Activated CD8-positive, alpha-beta memory T cell treated with anti-CD3 and anti-CD28 coated beads for 48 hours (primary cell): ENCODE results near the gene BRCA1.
"Not testable (repeated sequence)": the region's sequence is repeated elsewhere in the genome, so short reads cannot be mapped to it uniquely, and the experiment has no call there.

ENCODE experiments used
- DNase-seq, 3 experiments: peaks; one replicate each; pipeline ENCODE4 v3.0.0-alpha.2; 2020; ENCODE audit warnings: low read depth in 2 of 3, low spot score in 2 of 3

BRCA1 gene

DNA sequence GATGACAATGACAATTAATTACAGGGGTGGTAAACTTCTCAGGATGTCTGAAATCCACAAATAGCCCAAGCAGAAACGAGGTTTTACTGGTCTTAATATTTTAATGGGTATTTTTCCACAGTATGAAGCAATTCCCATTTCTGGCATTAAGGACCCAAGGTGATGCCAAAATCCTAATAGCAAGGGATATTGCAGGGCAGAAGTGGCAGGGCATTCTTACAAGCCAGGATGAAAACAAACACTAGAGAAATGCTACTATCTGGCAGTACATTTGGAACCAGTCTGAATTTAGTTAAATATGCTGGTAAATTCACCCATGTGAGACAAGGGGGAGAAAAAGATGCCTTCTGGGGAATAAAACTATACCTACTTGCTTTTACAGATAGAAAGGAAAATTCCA is 54.9 kb downstream of the BRCA1 start:
- no peak for DNase-seq

DNA sequence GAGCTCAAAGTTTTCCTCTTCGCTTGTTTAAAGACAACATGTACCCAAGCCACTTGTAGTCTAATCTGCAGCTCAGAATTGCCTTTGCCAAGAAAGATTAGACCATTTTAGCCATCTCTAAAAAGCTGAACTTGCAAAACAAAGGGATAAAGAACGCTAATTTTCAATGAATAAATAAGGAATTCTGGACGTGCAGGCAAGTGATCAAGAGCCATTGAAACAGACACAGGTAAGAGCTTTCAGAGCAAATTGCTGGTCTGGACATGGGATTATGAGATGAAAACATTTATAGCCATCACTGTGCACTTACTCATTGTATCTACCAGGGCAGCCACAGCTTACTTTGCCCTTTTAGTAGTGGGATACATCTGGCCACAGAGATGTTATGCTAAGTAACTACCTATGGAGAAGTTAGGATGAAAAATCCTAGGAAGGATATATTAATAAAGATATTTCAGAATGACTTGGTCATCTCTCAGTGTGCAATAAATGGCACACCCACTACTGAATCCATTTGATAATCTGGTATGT is 55.7 kb downstream of the BRCA1 start:
- DNase-seq: no peak

DNA sequence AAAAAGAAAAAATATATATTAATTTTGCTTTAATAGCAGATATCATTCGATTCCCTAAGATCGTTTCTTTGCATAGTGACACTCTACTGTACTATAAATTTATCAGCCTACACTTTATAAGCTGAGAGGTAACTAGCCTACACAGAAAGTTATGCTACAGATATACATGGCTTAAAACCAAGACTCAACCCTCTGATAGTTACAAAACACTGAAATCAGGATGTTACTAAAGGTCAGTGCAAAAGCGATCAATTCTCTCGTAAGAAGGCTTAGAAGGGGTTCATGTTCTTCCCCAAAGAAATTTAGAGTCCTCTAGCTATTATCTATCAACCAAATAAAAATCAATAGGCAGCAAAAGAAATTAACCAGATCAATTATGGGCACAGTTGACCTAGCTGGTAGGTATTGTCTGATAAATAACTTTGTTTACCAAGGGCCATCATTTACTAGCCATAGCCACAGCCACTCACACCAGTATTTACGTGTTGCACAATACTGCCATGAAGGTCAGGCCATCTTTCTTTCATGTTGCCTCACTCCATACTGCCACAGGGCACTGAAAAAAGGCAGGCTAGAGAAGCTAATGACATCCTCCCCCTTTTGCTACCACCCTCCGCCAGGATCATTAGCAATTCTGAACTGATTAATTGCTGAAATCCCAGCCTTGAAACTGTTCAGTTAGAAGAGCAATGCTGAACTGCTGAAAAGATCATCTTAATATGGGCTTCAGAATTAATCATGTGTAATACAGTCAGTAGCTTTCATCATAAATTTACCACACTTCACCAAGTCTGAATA is 56.4 kb downstream of the BRCA1 start:
- DNase-seq: no peak

DNA sequence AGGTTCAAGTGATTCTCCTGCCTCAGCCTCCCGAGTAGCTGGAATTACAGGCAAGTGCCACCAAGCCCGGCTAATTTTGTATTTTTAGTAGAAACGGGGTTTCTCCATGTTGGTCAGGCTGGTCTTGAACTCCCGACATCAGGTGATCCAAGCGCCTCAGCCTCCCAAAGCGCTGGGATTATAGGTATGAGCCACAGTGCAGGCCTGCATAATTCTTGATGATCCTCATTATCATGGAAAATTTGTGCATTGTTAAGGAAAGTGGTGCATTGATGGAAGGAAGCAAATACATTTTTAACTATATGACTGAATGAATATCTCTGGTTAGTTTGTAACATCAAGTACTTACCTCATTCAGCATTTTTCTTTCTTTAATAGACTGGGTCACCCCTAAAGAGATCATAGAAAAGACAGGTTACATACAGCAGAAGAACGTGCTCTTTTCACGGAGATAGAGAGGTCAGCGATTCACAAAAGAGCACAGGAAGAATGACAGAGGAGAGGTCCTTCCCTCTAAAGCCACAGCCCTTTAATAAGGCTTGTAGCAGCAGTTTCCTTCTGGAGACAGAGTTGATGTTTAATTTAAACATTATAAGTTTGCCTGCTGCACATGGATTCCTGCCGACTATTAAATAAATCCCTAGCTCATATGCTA is 62.1 kb downstream of the BRCA1 start:
- no peak for DNase-seq

DNA sequence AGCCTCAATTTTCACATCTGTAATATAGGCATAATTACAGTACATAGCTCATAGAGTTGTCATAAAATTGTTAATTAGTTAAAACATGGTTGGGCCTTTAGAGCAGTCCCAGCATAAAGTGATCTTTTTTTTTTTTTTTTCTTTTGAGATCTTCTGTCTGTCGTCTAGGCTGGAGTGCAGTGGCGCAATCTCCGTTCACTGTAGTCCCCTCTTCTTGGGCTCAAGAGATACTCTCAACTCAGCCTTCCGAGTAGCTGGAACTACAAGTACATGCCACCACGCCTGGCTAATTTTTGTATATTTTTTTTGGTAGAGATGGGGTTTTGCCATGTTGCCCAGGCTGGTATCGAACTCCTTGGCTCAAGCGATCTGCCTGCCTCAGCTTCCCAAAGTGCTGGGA is 69.1 kb downstream of the BRCA1 start:
- DNase-seq: no peak

DNA sequence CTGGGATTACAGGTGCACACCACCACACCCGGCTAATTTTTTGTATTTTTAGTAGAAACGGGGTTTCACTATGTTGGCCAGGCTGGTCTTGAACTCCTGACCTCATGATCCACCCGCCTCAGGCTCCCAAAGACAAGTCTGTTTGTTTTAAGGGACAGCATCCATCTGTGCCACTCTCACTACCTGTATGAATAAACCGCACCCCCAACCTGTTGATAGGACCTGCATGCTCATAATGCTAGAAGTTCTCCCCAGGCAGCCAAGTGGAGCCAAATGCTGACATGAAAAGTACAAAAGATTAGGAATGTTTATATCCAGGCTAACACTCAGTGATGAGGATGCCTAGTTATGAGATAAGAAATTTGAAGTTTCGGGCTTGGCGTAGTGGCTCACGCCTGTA is 72.2 kb downstream of the BRCA1 start:
- DNase-seq: not testable (repeated sequence)

DNA sequence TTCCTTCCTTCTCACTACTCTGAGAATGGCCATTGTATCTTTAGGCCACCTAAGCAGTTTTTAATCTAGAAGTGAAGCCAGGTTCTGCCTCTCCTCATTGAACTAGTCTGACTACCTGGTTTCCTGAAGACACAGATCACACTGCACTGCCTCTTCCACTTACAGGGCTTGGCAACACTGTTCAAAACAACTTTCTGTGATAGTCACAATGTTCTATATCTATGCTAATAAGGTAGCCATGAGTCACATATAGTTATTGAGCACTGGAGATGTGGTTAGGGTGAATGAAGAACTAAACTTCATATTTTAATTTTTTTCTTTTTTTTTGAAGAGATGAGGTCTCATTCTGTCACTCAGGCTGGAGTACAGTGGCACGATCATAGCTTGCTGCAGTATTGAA is 73.2 kb downstream of the BRCA1 start:
- DNase-seq: no peak

DNA sequence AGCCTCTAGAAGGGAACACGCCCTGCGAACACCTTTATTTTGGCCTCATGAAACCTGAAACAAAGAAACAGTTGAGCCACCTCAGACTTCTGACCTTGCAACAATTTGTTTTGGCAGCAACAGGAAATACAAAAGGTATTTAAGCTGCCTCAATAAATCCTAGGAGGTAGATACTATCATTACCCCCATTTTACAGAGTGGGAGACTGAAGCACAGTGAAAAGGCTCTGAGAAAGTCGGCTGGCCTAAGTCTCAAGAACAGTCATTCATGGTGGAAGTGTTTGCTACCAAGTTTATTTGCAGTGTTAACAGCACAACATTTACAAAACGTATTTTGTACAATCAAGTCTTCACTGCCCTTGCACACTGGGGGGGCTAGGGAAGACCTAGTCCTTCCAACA is 81.1 kb downstream of the BRCA1 start:
- no peak for DNase-seq

DNA sequence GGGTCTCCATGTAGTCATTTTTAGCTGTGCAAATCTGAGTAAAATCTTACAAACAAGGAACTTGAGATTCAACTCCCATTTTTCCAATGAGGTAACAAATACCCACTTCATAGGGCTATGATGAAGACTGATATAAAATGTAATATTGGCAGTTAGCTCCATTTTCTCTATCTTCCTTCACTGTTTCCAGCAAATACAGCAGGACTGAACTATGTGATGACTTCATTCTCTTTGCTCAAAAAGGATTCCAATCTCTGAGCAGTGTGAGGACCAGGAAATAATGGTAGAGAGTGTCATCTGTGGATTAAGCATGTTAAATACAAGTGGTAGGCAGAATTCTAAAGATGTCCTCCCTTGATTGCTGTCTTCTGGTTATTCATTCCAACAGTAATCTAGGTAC is 81.9 kb downstream of the BRCA1 start:
- no peak for DNase-seq

DNA sequence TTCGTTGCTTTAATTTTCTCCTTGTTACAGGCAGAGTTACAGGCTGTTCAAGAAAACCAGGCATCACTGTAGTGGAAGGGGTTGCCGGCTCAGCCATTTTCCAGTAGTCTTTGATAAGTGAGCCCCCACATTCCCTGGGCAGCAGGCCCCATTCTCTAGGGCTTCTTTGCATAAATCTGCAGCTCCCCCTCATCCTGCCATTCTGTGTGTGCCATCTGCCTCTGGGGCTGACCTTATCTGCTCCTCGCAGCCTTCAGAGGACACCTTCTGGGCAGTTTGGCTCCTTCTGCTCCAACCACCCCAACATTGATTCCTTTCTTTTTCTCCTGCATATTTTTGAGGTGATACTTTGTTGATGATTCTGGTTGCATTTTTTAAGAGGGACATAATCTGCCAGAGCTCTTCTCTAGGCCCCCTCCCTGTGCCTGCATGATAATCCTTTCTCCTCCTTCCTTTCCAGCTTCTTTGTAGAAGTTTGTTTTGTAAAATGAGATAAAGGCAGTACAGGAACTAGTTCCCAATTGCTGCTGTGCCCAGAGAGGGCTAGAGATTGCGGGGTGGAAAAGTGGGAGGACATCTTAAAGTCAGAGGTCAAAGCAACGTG is 83.0 kb downstream of the BRCA1 start:
- DNase-seq: no peak

DNA sequence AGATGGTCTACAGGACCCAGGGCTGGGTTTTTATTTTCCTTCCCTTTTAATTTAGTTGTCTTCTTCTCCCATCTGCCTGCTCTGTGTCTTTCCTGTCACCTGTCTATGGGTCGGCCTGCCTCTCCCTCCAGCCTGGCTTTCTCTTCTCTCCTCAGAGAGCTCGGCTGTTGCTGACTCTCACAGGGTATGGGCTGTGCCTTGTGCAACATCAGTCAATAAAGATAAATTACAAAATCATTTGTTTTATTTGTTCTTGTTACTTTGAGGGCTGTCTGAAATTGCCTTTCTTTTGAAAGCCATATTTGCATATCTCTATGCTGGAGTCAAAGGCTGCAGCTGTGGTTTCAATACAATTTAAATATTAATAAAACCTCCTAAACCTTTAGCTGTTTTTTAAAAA is 84.5 kb downstream of the BRCA1 start:
- no peak for DNase-seq

DNA sequence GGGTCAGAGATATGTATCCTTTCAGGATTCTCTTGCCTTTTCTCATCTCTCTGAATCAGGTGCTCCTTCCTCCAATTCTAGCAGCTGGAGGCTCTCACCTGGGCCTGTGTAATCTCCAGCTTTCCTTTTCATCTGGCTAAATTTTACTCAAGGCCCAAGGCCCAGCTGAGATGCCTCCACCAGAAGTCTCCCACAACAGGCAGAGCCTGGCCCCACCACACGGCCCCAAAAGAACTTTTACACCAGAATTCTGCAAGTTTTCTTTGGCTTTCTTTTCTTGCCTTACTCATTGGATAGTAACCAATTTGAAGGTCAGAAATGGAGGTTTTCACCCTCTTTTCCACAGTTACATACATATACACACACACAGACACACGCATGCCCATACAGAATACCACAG is 85.5 kb downstream of the BRCA1 start:
- DNase-seq: no peak

DNA sequence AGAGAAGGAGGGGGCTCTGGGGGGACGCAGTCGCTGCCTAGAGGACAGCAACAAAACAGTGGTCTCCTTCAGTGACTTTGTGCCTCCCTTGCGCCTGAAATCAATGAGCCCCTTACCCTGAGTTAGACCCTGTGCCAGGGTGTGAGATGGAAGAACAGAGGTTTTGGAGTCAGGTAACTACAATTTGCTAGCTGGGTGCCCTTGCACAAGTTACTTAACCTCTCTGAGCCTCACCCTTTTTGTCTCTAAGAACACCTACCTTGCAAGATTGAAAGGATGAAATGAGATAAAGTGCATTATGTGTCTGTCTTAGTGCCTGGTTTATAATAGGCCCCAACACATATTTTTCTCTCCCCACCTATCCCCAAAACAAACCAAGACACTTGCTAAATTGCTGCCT is 90.3 kb downstream of the BRCA1 start:
- no peak for DNase-seq

DNA sequence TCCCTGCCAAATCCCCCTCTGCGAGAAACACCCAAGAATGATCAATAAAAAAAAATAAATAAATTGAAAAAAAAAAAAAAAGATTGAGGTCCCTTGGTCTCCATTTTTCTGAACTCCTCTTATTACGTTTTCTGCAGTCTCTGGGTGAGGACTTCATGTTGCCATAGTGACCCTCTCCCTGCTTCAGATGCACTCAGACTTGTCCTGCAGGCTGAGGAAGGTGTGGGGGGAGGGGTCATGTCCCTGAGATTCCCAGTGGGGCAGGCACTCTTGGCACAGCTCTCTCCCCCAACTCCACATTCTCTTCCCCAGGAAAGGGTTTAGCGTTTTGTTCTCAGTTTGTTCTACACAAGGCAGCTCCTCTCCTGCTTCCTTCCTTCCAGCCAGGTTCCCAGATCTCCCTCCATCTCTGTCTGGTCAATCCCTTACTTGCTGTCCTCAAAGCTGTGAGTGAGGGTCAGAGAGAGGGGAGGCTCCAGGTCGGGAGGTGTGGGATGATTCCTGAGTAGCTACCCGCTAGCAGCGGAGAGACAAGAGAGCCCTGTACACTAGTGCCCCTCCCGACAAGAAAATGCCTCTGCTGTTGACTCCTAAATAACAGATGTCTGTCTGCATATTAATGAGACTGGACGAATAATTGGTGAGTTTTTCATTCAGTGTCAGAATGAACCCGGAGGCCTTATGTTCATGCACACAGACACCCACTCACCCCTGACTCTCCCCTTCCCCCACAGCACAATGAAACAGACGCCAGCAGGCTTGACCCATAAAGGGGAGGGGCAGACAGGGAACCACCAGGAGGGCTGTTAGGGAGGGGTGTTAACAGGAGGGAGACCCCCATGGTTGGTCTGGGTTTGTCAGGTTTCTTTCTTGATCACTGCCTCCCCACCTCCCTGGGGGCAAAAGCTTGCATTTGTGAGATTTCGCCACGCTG is 90.9 kb downstream of the BRCA1 start:
- DNase-seq: no peak

DNA sequence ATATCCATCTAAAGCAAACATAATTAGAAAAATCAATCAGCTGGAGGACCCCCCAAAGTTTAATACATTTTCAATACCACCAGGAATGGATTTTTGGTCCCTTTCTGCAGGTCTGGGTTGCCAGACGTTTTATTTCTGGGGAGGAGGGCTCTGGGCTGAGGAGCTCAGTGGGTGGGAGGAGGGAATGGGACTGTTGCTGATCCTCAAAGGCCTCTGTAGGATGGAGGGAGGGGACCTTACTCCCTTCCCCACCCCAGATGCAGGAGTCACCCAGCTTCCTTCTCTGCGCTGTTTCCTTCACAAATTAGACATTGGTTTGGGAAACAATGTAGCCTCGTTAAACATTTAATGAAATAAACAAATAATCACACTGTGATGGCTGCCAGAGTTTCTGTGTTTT is 93.5 kb downstream of the BRCA1 start:
- no peak for DNase-seq

DNA sequence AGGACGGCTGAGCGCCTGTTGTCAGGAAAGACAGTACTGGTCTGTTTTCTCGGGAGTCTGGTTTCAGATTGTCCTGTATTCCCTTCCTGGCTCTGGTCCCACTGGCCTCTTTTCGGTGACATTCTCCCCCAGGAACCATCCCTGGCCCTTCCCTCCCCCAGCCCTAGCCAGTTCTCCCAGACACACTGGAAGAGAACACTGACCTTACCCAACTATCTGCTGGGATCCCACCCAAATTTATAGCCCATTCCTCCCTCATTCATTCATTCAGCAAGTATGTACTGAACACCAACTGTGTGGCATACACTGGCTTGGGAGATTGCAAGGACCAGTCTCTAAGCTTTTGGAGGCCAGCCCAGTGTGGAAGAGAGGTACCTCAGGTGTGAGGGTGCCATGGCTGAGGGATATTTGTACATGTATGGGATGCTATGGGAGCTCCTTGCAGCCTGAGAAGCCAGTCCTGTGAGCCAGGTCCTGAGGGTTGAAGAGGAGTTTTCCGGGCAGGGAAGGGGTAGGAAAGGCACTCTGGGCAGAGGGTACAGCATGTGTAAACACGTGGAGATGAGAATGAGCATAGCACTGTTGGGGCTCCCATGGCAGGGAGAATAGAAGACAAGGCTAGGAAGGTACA is 94.9 kb downstream of the BRCA1 start:
- DNase-seq: no peak

DNA sequence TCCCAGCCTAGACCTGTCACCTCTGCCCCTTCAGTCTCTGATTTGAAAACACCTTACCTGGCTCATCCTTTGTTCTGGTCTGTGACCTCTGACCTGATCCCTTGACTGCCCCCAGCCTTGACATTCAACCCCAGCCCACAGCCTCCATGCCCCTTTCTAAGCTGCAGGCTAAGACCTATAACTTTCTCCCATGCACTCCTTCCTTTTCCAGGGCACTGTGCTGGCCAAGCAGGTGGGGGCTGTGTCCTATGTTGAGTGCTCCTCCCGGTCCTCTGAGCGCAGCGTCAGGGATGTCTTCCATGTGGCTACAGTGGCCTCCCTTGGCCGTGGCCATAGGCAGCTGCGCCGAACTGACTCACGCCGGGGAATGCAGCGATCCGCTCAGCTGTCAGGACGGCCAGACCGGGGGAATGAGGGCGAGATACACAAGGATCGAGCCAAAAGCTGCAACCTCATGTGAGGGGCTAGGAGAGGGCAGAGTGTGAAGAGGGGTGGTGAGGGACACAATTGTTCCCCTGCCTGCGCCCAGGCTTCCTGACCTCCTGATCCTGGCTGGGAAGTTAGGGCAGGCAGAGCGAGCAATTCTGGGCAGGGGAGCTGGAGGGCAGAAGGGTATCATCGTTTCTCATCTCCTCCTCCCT is 96.8 kb downstream of the BRCA1 start:
- DNase-seq: no peak

DNA sequence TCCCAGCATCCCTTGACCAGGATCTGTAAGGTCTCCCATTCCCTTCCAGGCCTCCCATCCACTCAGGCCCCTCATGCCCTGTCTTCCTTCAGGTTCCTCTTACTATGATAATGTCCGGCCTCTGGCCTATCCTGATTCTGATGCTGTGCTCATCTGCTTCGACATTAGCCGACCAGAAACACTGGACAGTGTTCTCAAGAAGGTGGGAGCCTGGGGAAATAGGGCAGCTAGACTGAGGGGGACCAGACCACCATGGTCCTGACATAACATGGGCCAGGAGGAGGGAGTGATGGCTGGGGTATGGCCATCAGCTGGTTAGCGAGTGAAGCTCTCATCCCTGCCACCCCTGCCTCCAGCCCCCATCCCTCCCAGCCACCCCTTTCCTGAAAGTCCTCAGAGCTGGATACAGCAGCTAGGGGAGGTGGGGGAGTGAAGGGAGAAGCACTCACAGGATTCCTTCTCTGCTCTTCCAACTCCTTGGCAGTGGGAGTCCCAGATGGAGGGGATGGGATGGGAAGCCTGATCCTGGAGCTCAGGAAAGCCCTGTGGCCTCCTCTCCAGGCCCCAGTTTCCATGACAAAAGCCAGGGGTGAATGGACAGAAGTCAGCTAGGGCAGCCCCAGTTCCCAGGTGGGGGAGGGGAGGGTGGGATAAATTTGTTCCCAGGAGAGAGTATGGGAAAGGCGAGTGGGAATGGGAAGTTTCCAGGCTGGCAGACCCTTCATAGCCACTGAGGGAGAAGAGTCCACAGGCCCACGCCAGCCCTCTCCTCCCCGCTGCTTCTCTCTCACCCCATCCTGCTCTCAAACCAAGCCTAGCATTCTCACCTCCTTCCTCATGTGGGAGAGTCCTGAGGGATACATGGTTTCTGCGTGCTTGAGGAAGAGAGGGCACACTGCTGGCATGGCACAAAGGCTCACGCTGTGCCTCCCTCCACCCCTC is 97.8 kb downstream of the BRCA1 start:
- no peak for DNase-seq

DNA sequence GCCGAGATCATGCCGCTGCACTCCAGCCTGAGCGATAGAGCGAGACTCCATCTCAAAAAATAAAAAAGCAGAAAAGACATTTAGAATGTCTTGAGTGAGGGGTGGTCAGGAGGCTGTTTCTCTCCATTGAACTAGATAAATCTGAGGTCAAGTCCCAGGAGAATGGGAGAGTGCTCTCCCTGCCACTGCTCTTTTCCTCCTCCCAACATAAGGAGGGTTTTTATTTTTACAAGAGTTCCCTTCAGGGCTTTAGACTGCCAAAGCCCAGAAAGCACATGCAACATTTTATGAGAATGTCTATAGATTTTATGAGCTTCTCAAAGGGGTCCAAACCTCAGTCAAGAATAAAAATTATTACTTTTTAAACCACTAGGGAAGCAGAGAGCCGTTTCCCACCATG is 98.6 kb downstream of the BRCA1 start:
- no peak for DNase-seq
